ENCODE measurements around the gene SLC25A23.
"Not testable (repeated sequence)": the region's sequence is repeated elsewhere in the genome, so short reads cannot be mapped to it uniquely, and the experiment has no call there.

Gene SLC25A23

DNA sequence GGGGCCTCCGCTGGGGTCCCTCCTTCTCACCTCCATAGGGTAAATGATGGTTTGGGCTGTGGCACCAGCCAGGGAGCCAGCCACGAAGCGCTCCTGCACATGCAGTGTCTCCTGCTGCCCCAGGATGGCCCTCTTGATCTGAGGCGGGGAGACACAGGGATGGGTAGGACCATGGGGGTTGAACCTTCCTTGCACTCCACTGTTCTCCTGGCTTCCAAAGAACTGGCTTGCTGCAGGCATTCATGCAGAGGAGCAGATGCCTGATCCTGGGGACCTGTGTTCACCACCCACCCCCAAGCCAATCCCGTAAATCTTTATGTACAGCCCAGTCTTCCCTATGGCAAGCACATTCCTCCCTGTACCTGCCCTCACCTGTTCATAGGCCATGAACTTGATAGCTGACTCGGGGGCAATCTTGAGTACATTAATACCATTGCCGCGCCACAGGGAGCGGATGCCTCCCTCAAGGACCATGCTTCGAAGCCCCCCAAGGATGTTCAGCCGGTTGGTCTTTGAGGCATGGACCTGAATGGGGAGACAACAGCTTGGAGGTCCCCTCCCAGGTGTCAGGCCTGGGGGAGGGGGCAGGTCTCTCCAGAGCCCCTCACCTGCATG, 5.5 kb downstream of the SLC25A23 start:
- DNase-seq: no peak

DNA sequence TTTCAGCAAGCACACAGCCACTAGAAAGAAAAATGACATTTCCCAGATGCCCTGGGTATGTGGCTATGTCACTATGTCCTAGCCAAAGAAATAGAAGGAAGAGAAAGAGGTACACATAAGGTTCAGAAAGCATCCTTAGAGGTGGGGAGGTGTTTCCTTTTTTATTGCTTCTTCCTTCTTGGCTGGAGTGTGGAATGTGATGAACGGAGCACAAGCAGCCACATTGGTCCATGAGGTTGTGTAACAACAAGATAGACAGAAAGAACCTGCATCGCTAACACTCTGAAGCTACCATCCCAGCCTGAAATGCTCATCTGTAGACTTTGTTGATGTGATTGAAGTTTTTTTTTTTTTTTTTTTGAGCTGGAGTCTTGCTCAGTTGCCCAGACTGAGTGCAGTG, 6.7 kb downstream of the SLC25A23 start:
- DNase-seq: no peak

DNA sequence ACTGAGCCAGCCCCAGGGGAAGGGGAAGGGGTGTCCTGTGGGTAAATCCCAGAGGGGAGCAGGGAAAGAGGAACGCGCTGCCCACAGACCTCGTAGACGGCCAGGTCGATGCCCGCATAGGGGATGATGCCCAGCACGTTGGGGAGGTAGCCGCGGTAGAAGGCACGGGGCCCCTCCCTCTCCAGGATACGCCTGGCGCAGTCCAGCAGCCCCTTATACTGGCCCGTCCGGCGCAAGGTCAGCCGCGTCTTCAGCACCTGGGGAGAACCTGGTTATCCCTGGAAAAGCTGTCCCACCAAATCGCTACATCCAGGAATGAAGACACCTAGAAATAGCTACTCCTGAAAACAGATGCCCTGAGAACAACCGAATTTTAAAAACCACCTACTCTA, 7.4 kb downstream of the SLC25A23 start:
- no peak for DNase-seq

DNA sequence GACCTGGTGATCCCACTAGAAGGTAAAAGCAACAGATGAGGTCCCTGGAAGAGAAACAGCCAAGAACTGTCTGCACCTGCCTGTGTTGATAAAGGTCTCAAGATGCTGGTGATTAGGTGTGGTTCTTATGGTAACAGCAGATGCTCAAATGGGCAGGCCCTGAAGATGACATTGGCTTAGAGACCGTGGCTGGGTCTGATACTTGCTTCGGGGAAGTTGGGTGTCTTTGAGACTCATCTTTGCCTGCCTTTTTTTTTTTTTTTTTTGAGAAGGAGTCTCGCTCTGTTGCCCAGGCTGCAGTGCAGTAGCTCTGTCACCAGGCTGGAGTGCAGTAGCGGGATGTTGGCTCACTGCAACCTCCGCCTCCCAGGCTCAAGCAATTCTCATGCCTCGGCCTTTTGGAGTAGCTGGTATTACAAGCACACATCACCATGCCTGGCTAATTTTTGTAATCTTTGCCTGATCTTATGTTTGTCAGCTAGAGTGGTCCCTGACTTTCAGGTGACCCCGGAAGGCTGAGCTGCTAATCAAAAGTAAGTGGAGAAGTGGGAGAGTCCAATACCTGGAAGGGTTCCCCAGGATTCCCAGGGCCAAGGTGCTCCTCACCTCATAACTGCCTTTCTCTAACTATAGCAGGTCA, 7.9 kb downstream of the SLC25A23 start:
- no peak for DNase-seq

DNA sequence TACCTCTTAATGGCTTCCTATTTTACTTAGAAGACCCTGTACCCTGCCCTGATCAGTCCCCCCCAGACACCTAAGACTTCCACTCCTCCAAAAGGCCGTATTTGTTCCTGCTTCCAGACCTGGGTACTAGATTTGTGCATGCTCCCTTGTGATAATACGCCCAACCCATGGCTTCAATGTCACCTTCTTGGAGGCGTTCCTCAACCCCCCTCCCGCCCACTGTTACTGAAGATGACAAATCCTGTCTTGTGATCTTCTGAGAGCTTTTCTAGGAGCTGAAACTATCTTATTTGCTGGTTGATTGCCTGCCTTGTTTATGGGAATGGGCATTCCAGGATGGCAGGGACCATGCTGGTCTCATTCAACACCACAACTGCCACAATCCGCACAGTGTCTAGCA, 9.4 kb downstream of the SLC25A23 start:
- DNase-seq: no peak

DNA sequence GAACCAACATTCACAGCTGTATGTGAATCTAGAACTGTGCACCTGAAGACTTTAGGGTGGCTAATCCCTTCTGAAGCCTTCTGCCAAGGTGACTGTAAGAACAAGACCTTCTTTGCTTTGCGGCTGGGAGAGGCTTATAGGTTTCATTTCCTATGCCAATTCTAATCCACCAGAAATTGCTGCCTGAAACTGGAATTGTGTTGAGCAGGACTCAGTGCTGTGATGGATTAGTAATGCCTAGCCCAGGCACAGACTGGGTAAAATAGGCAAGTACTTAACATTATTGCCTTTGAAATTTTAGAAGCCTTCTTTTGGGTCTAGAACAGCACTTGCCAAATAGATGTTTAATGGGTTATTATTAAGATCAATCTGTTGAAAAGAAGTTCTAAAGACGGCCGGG, 11.5 kb downstream of the SLC25A23 start:
- no peak for DNase-seq

DNA sequence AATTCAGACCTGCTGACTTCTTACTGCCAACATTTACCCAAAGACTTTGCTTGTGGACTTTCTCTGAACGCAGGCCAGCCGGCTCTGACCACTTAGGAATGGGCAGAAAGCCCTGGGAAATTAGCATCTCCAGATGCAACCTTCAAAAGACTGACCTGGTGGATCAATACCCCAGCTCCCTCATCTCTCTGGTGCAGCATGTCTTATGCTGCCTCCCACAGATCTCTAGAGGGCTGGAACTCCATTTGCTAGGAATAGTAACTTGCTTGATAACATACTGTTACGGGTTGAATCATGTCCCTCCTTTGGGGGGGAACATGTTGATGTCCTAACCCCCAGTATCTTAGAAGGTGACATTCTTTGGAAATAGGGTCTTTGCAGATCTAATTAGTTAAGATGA, 13.1 kb downstream of the SLC25A23 start:
- DNase-seq: no peak

DNA sequence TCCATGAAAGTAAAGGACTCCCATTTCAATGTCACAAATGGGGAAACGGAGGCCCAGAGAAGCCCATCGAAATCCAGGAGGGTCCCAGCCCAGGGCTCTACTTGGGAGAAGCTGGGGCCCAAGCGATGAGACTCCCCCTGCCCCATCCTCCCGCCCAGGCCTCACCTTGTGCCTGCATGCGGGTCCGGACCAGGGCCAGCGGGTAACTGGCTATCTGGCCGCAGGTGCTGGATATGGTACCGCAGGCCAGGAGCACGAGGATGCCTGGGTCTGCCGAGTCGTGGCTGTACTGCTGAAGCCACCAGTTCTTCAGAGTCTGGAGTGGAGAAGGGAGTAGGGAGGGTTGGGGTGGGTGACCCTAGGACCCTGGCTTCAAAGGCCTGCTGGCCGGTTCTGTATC, 15.6 kb downstream of the SLC25A23 start:
- DNase-seq: no peak

DNA sequence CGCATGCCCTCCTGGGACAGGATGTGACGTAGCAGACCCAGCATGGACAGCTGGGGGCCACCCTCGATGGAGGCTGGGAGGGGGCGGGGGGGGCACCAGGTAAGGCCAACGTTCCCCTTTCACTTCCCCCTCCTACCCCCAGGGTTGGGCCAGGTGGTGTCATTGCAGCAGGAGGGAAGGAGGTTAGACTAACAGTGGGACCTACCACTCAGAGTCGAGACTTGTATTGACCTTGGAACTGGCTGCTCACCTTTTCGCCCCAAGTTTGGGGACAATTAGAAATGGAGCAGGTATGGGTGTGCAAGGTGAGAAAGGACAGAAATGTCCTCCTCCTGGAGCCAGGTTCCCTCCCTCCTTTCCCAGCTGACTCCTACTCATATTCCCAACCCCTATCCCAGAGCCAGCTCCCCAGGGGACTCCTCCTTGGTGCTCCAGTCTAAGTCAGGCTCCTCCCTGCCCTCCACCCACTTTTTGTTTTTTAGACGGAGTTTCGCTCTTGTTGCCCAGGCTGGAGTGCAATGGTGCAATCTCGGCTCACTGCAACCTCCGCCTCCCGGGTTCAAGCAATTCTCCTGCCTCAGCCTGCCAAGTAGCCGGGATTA, 17.4 kb downstream of the SLC25A23 start:
- DNase-seq: no peak

DNA sequence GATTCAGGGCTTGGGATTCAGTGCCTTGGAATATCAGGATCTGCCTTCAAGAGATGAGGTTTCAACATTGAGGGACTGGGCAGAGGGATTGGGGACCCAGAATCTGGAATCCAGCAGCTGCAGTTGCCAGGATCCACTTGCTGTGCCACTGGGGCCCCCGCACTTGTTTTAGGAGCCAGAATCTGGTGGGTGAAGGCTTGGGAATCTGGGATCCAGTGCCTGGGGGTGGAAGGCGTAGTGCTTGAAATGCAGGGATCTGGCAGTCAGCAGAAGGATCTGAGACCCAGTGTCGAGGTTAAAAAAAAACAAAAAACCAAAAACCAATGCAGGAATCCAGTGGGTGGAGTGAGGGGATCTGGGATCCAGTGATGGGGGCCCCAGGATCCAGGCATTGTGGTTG, 18.7 kb downstream of the SLC25A23 start:
- DNase-seq: no peak

DNA sequence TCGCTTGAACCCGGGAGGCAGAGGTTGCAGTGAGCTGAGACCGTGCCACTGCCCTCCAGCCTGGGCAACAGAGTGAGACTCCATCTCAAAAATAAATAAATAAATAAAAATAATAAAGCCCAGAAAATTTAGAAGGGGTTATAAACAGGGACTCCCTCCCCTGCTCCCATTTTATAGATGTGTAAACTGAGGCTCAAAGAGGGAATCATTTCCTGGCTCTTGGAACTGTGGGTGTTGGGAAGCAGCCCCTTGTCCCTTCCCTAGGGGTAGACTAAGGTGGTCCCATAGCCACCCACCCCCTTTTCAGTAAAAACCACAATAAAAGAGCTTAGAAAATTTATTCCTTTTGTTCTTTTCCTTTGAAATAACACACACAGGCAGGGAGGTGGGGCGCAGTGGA, 19.8 kb downstream of the SLC25A23 start:
- DNase-seq: no peak

DNA sequence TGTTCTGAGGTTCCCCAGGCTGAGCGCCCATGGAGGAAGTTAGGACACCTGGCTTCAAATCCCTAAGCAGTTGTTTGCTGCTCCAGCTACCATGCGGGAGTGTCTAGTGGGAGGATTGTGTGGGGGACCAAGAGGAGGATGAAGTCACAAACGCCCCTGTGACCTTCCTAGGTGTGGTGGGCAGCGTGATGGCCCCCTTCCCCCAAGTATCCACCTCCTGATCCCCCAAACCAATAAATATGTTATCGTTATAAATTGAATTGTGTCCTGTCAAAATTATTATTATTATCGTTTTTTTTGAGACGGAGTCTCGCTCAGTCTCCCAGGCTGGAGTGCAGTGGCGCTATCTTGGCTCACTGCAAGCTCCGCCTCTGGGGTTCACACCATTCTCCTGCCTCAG, 25.9 kb downstream of the SLC25A23 start, which contains the start of gene SLC25A41:
Gene SLC25A41, minus strand, starts transcription at position 101 of the 400 bp plus-strand sequence. Its CDS starts 70 bp downstream, at position 31.
- DNase-seq: no peak

DNA sequence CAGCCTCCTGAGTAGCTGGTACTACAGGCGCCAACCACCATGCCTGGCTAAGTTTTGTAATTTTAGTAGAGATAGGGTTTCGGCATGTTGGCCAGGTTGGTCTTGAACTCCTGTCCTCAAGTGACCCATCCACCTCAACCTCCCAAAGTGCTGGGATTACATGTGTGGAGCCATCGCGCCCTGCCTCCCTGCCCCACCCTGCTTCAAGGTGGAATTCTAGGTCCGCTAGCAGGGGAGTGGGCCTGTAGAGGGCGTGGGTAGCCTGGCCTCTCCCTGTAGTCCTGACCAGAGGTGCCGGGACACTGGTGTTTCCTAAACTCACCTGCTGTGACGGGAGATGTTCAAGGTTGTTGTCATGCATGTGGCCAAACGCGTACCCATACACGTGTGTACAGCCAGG, 26.4 kb downstream of the SLC25A23 start:
- no peak for DNase-seq

DNA sequence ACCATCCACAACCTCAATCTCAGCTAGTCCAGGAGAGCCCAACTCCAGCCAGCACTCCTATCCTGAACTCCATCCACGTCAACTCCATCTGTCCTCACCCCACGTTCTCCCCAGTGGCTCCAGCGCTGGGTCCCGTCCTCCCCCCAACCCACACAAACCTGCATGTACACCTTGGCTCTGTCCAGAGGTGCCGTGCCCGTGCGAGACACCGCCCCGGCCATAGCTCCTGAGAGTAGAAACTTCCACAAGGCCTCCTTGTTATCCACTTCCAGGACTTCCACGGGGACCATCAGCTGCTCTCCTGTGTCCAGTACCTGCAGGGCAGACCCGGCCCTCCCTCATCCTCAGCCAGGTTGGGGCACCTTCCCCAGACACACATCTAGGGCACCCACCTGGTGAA, 27.7 kb downstream of the SLC25A23 start:
- no peak for DNase-seq

DNA sequence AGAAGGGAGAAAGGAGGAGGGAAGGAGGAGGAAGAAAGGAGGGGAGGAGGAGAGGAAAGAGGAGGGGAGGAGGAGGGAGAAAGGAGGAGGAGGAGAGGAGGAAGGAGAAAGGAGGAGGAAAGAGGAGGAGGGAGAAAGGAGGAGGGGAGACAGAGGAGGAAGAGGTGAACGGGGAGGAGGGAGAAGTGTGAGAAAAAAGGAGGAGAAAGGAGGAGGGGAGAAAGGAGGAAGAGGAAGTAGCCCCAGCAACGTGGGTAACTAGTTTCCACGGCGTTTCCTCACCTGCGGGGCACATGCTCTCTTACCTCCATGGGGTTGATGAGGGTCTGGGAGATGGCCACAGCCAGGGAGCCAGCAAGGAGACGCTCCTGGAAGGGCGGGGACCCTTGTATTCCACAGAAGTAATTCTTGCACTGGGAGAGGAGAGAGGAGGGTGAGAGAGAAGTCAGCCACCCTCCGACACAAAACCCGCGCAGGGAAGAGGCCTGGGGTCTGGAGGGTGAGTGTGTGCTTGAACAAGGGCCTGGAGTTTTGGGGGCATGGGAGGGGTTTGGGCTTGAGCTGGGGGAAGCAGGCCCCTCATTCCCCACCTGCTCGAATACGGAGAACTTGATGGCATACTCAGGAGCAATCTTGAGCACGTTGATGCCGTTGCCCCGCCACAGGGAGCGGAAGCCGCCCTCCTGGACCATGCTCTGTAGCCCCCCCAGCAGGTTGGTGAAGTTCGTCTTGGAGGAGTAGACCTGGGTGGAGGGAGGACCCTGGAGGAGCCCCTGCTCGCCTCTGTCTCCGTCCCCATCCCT, 30.0 kb downstream of the SLC25A23 start:
- no peak for DNase-seq

DNA sequence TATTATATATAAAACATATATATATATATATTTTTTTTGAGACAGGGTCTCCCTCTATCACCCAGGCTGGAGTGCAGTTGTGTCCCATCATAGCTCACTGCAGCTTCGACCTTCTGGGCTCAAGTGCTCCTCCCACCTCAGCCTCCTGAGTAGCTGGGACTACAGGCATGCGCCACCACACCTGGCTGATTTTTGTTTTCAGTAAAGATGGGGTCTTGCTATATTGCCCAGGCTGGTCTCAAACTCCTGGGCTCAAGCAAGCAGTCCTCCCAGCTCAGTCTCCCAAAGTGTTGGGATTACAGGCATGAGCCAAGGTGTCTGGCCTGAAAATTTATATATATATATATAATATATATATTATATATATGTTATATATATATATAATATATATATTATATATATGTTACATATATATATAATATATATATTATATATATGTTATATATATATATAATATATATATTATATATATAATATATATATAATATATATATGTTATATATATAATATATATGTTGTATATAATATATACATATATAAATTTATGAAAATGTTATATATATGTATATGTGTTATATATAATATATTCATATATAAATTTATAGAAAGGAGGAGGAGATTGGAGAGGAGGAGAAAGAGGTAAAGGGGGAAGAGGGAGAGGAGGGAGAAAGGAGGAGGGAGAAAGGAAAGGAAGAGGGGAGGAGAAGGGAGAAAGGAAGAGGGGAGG, 30.7 kb downstream of the SLC25A23 start:
- DNase-seq: not testable (repeated sequence)

DNA sequence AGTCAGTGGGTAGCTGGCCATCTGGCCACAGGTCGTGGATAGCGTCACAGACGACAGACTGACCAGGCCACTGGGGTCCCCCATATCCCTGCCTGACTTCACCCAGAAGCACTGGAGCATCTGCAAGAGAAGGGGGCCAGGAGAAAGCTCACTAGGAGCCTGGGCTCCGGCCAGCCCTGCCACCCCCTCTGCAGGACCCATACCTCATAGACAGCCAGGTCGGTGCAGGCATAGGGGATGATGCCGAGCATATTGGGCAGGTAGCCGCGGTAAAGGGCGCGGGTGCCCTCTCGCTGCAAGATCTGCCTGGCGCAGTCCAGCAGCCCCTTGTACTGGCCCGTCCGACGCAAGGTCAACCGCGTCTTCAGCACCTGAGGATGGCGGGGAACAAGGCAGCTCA, 32.5 kb downstream of the SLC25A23 start:
- DNase-seq: no peak

DNA sequence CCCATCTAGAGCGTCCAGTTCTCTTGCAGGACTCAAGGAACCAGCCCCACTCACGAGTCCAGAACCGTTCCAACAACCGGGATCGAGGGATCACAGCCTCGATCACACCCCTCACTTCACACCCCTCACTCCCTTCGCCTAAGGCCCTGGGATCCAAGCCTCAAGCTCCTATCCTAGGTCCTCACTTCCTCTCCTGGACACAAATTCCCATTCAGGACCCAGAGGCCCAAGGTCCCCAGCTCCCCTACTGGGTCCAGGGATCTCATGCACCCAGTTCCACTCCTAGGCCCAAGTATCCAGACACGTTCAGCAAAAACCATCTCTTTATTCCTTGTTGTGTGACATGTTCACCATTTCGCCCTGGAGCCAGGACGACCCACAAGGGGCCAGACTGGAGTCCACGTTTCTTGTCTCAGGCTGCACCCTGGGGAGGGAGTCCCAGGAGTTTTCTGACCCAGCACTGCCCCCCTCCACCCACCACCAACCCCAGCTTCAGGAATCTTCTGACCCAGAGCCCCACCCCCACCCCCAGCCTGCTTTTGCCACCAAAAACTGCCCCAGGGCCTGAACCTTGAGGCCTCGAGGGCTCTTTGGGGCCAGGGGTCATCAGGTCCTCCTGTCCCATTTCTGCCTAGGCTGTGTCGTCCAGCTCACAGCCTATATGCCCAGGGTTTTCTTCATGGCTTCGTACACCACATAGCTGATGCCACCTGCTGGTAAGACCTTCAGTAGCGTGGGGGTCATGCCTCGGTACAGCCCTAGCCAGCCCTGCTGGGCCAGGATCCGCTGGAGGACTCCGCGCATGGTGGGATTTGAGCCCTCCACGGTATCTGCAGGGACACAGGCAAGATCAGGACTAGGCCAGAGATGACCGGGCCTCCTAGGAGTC, 33.6 kb downstream of the SLC25A23 start:
- no peak for DNase-seq

DNA sequence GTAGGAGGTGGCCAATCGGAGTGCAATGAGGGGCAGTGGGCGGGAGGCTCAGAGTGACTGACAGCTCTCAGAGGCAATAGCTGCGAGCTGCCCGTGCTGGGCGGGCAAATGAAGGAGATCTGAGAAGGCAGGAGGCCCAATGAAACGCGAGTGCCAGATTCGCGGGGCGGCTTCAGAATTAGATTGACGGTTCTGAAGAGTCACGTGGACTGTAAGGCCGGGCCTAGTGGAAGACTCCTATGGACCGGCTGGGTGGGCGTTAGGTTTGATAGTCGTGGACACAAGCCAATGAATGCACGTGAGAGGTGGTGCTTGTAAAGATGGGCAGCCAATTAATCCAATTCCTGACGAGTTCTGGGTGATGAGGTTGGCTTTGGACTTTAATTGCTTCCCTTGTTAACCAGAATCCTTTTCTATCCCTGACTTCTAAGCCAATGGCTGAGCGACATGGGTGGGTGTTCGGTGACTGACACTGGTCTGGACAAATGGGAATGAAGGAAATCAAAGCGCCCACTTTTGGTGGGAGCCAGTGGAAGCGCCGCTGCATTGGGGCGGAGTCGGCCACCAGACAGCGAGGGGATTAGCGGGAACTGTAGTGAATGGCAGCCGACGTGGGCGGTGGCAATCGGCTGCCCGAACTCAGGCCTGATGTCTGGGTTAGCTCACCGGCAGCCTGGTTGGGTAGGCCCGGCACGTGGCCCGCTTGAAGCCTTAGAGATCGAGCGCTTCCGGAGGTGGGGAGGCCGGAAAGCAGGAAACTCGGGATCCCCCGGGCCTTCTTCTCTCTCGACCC, 34.5 kb downstream of the SLC25A23 start:
- peak; percentile 100 for DNase-seq

DNA sequence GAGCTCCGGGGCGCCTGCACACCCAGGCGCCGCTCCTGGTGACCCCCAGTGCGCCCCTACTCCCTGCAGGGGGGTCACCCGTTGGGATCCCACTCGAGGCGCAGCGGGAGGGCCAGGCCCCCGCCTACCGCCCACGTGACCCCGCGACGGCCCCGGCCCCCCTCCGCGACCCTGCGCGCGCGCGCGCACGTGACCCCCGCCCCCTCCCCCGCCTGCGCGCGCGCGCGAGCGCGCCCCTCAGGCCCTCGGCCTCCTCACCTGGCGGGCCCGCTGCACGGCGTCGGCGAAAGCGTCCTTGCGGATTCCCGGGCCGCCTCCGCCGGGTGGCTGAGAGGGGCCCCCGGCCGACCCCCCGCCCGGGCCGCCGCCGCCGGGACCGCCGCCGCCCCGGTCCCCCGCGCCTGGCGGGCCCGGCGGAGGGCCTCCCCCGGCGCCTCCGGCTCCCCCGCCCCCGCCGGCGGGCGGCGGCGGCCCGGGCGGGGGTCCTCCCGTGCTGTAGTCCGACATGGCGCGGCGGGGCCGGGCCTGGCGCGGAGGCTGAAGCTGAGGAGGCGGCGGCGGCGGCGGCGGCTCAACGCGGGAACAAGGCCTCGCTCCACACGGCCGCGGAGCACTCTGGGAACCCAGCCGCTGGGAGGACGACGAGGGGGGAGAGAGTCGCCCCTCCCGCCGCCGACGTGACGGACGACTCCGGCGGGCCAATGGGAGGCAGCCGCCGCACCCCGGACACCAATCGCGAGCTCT, 35.2 kb downstream of the SLC25A23 start, which contains the start of gene KHSRP:
Gene KHSRP, minus strand, starts transcription at position 617 of the 744 bp plus-strand sequence. Its CDS starts 110 bp downstream, at position 507.
- DNase-seq: no peak

All from NCI-H1092 treated with DMSO at 0.1 percent for 48 hours (cell line).